ENCODE results near the gene KNDC1. TPM values are rescaled to one million over a fixed set of nuclear protein-coding genes. Genes with fewer than 3 reads are reported as not detected.

KNDC1 gene
- polyA plus RNA-seq, 1 donor (not counting 4 experiments of a cell fraction or from before 2014, with no cell fraction given) = 0.20 TPM

DNA sequence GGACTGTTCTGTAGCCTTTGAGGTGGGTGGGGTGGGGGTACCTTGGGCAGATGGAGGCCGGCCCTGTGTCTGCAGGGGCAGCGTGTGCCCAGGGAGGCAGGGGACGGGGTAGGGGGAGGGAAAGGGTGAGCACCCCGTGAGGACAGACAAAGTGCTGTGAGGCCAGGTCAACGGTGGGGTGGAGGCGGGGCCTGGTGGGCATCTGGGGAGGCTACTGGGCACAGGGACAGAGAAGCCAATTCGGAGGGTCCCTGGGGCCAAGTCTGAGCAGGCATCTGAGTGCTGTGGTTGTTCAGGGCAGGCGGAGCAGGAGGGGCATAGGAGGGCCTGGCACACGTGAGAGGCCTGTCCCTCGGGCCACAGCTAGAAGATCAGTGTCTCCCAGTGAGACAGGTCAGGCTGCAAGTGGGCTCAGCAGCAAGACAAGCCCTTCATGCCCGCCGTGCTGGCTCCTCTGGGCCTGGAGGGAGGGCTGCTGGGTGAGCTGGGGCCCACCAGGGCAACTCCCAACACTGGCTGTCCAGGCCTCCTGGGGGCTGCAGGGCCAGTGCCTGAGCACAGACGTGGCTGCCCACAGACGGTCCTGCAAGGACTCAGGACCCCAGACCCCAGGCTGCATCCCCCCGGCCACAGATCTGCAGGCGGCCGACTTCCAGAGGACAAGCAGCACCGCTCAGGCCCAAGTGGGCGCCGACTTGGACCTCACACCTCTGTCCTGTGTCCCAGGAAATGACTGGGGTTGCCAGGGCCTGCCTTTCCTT lies 26.4 kb upstream of the KNDC1 start:
- no peak overlapping the region for H3K27ac ChIP-seq (ENCODE audit: control insufficient read depth, insufficient read depth, low read length)
- no peak for DNase-seq (ENCODE audit: low read depth, low spot score)

GRCh38 chr10:133134411-133135115 lies 25.5 kb upstream of the KNDC1 start:
- H3K9me1 ChIP-seq (ENCODE audit: control insufficient read depth, extremely low read depth, insufficient read depth, low read length) = no peaks in the 10 kb centered on the region
- H3K4me3 ChIP-seq (ENCODE audit: control insufficient read depth in 2 of 3, extremely low read depth in 1 of 3, insufficient read depth in 2 of 3, low read depth in 1 of 3, low read length in 3 of 3) = no peak overlapping the region
- H2AFZ ChIP-seq (ENCODE audit: control insufficient read depth, low read length) = no peak overlapping the region
- no peaks in the 10 kb centered on the region for H4K20me1 ChIP-seq (ENCODE audit: control insufficient read depth, extremely low read depth, insufficient read depth, low read length)
- peaks cover 5% of the 10 kb centered on the region for H3K9me3 ChIP-seq (ENCODE audit: control insufficient read depth, low read depth, low read length)
- DNase-seq (ENCODE audit: low read depth, low spot score) = no peak
- no peak overlapping the region for H3K27ac ChIP-seq (ENCODE audit: control insufficient read depth, insufficient read depth, low read length)
- no peaks in the 10 kb centered on the region for H3K36me3 ChIP-seq (ENCODE audit: control insufficient read depth in 2 of 2, extremely low read depth in 1 of 2, insufficient read depth in 2 of 2, low read length in 2 of 2)
- no peak overlapping the region for H3K4me2 ChIP-seq (ENCODE audit: control insufficient read depth, extremely low read depth, insufficient read depth, low read depth, low read length)
- dilution Hi-C loops (cut with MboI; ENCODE audit: extremely low pct_ligation_motif_present, low sequenced_read_pairs) = no loop called here
- H3K27me3 ChIP-seq (ENCODE audit: control insufficient read depth, extremely low read depth, insufficient read depth, low read length) = no peaks in the 10 kb centered on the region
- TF ChIP-seq, protein P1, sequence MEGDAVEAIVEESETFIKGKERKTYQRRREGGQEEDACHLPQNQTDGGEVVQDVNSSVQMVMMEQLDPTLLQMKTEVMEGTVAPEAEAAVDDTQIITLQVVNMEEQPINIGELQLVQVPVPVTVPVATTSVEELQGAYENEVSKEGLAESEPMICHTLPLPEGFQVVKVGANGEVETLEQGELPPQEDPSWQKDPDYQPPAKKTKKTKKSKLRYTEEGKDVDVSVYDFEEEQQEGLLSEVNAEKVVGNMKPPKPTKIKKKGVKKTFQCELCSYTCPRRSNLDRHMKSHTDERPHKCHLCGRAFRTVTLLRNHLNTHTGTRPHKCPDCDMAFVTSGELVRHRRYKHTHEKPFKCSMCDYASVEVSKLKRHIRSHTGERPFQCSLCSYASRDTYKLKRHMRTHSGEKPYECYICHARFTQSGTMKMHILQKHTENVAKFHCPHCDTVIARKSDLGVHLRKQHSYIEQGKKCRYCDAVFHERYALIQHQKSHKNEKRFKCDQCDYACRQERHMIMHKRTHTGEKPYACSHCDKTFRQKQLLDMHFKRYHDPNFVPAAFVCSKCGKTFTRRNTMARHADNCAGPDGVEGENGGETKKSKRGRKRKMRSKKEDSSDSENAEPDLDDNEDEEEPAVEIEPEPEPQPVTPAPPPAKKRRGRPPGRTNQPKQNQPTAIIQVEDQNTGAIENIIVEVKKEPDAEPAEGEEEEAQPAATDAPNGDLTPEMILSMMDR (optimal IDR thresholded peaks at IDR 0.05 in 1 of 3, IDR thresholded peaks at IDR 0.05 in 1 of 3, conservative IDR thresholded peaks at IDR 0.05 in 1 of 3; ENCODE audit: extremely low read depth in 1 of 3, insufficient read depth in 2 of 3, low read length in 3 of 3) = no peak
- no peak for TF ChIP-seq EZH2 (IDR thresholded peaks at IDR 0.05; ENCODE audit: low read length)
- H3K4me1 ChIP-seq (ENCODE audit: control insufficient read depth, extremely low read depth, insufficient read depth, low read length) = no peaks in the 10 kb centered on the region
- FAIRE-seq = no peak
- H3K79me2 ChIP-seq (ENCODE audit: control insufficient read depth, insufficient read depth, low read length) = no peaks in the 10 kb centered on the region
- H3K9ac ChIP-seq (ENCODE audit: control insufficient read depth, extremely low read depth, insufficient read depth, low read length) = no peak overlapping the region

More for the DNA sequence above, 26.4 kb upstream of the KNDC1 start:
- Histone ChIP-seq H4K20me1 (ENCODE audit: control insufficient read depth, extremely low read depth, insufficient read depth, low read length) (no peaks in the 10 kb centered on the region), H3K79me2 (ENCODE audit: control insufficient read depth, insufficient read depth, low read length) (no peaks in the 10 kb centered on the region), H3K9me3 (ENCODE audit: control insufficient read depth, low read depth, low read length) (peaks cover 5% of the 10 kb centered on the region), H3K4me3 (ENCODE audit: control insufficient read depth in 2 of 3, extremely low read depth in 1 of 3, insufficient read depth in 2 of 3, low read depth in 1 of 3, low read length in 3 of 3) (no peak overlapping the region), H3K4me1 (ENCODE audit: control insufficient read depth, extremely low read depth, insufficient read depth, low read length) (no peaks in the 10 kb centered on the region), H3K4me2 (ENCODE audit: control insufficient read depth, extremely low read depth, insufficient read depth, low read depth, low read length) (no peak overlapping the region), H3K36me3 (ENCODE audit: control insufficient read depth in 2 of 2, extremely low read depth in 1 of 2, insufficient read depth in 2 of 2, low read length in 2 of 2) (no peaks in the 10 kb centered on the region), H3K9me1 (ENCODE audit: control insufficient read depth, extremely low read depth, insufficient read depth, low read length) (no peaks in the 10 kb centered on the region), H2AFZ (ENCODE audit: control insufficient read depth, low read length) (no peak overlapping the region), H3K9ac (ENCODE audit: control insufficient read depth, extremely low read depth, insufficient read depth, low read length) (no peak overlapping the region), H3K27me3 (ENCODE audit: control insufficient read depth, extremely low read depth, insufficient read depth, low read length) (no peaks in the 10 kb centered on the region)
- no peak for FAIRE-seq
- TF ChIP-seq, protein P1 (optimal IDR thresholded peaks at IDR 0.05 in 1 of 3, IDR thresholded peaks at IDR 0.05 in 1 of 3, conservative IDR thresholded peaks at IDR 0.05 in 1 of 3; ENCODE audit: extremely low read depth in 1 of 3, insufficient read depth in 2 of 3, low read length in 3 of 3) = no peak
- TF ChIP-seq EZH2 (IDR thresholded peaks at IDR 0.05; ENCODE audit: low read length) = no peak
- dilution Hi-C loops (cut with MboI; ENCODE audit: extremely low pct_ligation_motif_present, low sequenced_read_pairs) = no loop called here
